Spleen (tissue), 7 donors: ENCODE data around the gene TMTC2.

Source experiments
- CTCF ChIP-seq, 11 experiments: fragments of 200-600 bp in 7 of 11; fragments of 450-650 bp in 4 of 11; sonication (generic) in 4 of 11; IDR thresholded peaks in 8 of 11; conservative IDR thresholded peaks in 3 of 11; 1 replicate in 7 of 11; 2 replicates in 4 of 11; pipeline versions ENCODE4 v1.4.0 to v1.8.0; 2016 to 2021; ENCODE audit warnings: antibody characterized with exemption in 11 of 11, inconsistent platforms in 4 of 11, mild to moderate bottlenecking in 1 of 11
- POLR2A ChIP-seq, 3 donors: fragments of 450-650 bp; IDR thresholded peaks; one replicate each; pipeline ENCODE4 v1.5.1; 2017; ENCODE audit warnings: antibody characterized with exemption in 3 of 3, mild to moderate bottlenecking in 1 of 3
- POLR2AphosphoS5 ChIP-seq, 3 donors: sonication (generic); formaldehyde crosslinking; IDR thresholded peaks; one replicate each; pipeline ENCODE4 v1.5.1; 2017; ENCODE audit warnings: antibody characterized with exemption in 3 of 3
- donor health status: DM: no; HTN: no; CAD: no; lungs with moderate emphysema.
- donor health status: DM: no; HTN: no; CAD: no.
- donor health status: DM: no; HTN: no; CAD: no.

DNA sequence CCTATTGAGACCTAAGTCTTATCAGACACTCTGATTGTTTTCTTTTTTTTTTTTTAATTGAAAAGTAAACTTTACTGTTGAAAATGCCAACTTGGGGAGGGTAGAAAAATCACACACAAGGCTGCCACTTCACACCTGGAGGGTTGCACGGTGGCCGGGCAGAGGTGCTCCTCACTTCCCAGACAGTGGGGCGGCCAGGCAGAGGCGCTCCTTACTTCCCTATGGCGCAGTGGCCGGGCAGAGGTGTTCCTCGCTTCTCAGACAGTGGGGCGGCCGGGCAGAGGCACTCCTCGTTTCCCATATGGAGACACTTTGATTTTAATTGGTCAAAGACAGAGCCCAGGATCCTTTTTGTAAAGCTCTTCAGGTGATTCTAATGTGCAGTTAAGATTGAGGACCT, 399.3 kb downstream of the TMTC2 start:
- TF ChIP-seq CTCF (IDR thresholded peaks at IDR 0.05 in 8 of 11, conservative IDR thresholded peaks at IDR 0.05 in 3 of 11) (no peak), POLR2A (IDR thresholded peaks at IDR 0.05) (no peak), POLR2AphosphoS5 (IDR thresholded peaks at IDR 0.05) (no peak)
